ENCODE measurements around the gene FBXO38. TPM values are rescaled to one million over a fixed set of nuclear protein-coding genes. Genes with fewer than 3 reads are reported as not detected.

FBXO38 gene
- total and polyA plus RNA-seq, 9 of the 15 experiments (the other 6 are each of a cell fraction or from before 2014, with no cell fraction given) = 7.4 to 39.4 (median 29.3) TPM

DNA sequence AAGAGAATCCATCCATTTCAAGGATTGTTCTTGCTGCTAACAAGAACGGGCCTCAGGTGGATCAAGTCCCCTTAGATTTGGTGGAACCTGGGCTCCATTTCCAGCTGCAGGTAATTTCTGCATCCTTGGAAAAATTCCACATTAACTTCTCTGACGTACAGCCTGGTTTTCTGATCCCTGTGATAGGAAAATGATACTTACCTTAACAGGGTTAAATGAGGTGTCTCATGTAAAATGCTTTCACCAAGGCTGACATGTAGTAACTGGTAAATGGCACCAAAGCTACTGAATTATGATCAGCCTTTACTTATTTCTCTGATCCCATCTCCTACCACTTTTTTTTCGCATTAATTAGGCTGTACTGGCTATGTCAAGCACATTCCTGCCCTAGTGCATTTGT, 93.7 kb downstream of the FBXO38 start:
- ATAC-seq (no peak), DNase-seq (ENCODE audit: extremely low read depth in 1 of 4, low spot score in 3 of 4) (no peak), FAIRE-seq (no peak)
- Histone ChIP-seq H2AFZ (ENCODE audit: low read depth, low read length) (no peak overlapping the region), H3K9ac (ENCODE audit: insufficient read depth in 1 of 2, low read depth in 2 of 2, low read length in 2 of 2) (no peak overlapping the region), H3K4me1 (replicated peaks in 1 of 2; ENCODE audit: control insufficient read depth in 2 of 2, insufficient read depth in 2 of 2, low read length in 2 of 2) (peaks cover 0 to 14% of the 10 kb centered on the region in 2 experiments; a peak in 3 of 5 replicates), H4K20me1 (replicated peaks; ENCODE audit: control insufficient read depth, insufficient read depth, low read length) (no peaks in the 10 kb centered on the region), H3K36me3 (ENCODE audit: control insufficient read depth, insufficient read depth, low read length) (no peaks in the 10 kb centered on the region), H3K9me1 (ENCODE audit: control insufficient read depth, insufficient read depth, low read length) (no peaks in the 10 kb centered on the region), H3K27ac (ENCODE audit: extremely low read depth, low read depth, low read length) (no peak overlapping the region), H3K27me3 (ENCODE audit: control insufficient read depth in 2 of 2, insufficient read depth in 2 of 2, low read length in 2 of 2) (peaks cover 0 to 3% of the 10 kb centered on the region in 2 experiments; a peak in 4 of 5 replicates), H3K4me2 (ENCODE audit: insufficient read depth, low read length) (no peak overlapping the region), H3K4me3 (no peak overlapping the region), H3K79me2 (ENCODE audit: control insufficient read depth, insufficient read depth, low read length) (no peaks in the 10 kb centered on the region), H3K9me3 (replicated peaks; ENCODE audit: control insufficient read depth, insufficient read depth, low read depth, low read length) (no peaks in the 10 kb centered on the region)
- 2% methylated on average over 3 of the region's 3 CpGs for WGBS (ENCODE audit: insufficient coverage, low coverage, missing lambda C conversion rate)
- no TSS peak for BruUV-seq (replicated peaks)
- in situ Hi-C loops (cut with MboI) (no loop called here), intact Hi-C loops (cut with micrococcal nuclease) (no loop called here)
- CTCF ChIA-PET (ENCODE audit: low intra/inter-chr PET ratio) = no interaction called here
- TF ChIP-seq NCOR1 (IDR thresholded peaks at IDR 0.05) (no peak), ETS2 (tag; IDR thresholded peaks at IDR 0.05; ENCODE audit: borderline replicate concordance, poor library complexity, severe bottlenecking) (no peak), EGR1 (conservative IDR thresholded peaks at IDR 0.05) (no peak), MYBL2 (IDR thresholded peaks at IDR 0.05; ENCODE audit: low read depth) (no peak), MYBL2 (CRISPR knock-in tag; IDR thresholded peaks at IDR 0.05; ENCODE audit: borderline replicate concordance) (no peak), ASH1L (IDR thresholded peaks at IDR 0.05; ENCODE audit: borderline replicate concordance, low read depth, partially characterized antibody) (no peak), ATF1 (CRISPR knock-in tag; IDR thresholded peaks at IDR 0.05) (no peak), ATF1 (tag; IDR thresholded peaks at IDR 0.05) (no peak), NCOA2 (IDR thresholded peaks at IDR 0.05; ENCODE audit: partially characterized antibody in 2 of 2) (no peak), JUND (IDR thresholded peaks at IDR 0.05; ENCODE audit: borderline replicate concordance, low read depth, low read length) (no peak), JUND (tag; IDR thresholded peaks at IDR 0.05; ENCODE audit: borderline replicate concordance, low read depth, low read length) (no peak), NRF1 (conservative IDR thresholded peaks at IDR 0.05 in 1 of 2, IDR thresholded peaks at IDR 0.05 in 1 of 2) (no peak), SMAD4 (CRISPR knock-in tag; conservative IDR thresholded peaks at IDR 0.05) (no peak), TCF7 (IDR thresholded peaks at IDR 0.05; ENCODE audit: borderline replicate concordance) (no peak), CC2D1A (IDR thresholded peaks at IDR 0.05) (no peak), MAFG (tag; conservative IDR thresholded peaks at IDR 0.05) (no peak), HDAC8 (tag; IDR thresholded peaks at IDR 0.05) (no peak)
- TF ChIP-seq, protein P1, sequence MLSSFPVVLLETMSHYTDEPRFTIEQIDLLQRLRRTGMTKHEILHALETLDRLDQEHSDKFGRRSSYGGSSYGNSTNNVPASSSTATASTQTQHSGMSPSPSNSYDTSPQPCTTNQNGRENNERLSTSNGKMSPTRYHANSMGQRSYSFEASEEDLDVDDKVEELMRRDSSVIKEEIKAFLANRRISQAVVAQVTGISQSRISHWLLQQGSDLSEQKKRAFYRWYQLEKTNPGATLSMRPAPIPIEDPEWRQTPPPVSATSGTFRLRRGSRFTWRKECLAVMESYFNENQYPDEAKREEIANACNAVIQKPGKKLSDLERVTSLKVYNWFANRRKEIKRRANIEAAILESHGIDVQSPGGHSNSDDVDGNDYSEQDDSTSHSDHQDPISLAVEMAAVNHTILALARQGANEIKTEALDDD (IDR thresholded peaks at IDR 0.05) = no peak
- TF ChIP-seq, protein P2, sequence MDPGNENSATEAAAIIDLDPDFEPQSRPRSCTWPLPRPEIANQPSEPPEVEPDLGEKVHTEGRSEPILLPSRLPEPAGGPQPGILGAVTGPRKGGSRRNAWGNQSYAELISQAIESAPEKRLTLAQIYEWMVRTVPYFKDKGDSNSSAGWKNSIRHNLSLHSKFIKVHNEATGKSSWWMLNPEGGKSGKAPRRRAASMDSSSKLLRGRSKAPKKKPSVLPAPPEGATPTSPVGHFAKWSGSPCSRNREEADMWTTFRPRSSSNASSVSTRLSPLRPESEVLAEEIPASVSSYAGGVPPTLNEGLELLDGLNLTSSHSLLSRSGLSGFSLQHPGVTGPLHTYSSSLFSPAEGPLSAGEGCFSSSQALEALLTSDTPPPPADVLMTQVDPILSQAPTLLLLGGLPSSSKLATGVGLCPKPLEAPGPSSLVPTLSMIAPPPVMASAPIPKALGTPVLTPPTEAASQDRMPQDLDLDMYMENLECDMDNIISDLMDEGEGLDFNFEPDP (CRISPR knock-in tag; IDR thresholded peaks at IDR 0.05) = no peak
- TF ChIP-seq, protein P3, sequence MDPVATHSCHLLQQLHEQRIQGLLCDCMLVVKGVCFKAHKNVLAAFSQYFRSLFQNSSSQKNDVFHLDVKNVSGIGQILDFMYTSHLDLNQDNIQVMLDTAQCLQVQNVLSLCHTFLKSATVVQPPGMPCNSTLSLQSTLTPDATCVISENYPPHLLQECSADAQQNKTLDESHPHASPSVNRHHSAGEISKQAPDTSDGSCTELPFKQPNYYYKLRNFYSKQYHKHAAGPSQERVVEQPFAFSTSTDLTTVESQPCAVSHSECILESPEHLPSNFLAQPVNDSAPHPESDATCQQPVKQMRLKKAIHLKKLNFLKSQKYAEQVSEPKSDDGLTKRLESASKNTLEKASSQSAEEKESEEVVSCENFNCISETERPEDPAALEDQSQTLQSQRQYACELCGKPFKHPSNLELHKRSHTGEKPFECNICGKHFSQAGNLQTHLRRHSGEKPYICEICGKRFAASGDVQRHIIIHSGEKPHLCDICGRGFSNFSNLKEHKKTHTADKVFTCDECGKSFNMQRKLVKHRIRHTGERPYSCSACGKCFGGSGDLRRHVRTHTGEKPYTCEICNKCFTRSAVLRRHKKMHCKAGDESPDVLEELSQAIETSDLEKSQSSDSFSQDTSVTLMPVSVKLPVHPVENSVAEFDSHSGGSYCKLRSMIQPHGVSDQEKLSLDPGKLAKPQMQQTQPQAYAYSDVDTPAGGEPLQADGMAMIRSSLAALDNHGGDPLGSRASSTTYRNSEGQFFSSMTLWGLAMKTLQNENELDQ (CRISPR knock-in tag; IDR thresholded peaks at IDR 0.05; ENCODE audit: borderline replicate concordance) = no peak
- POLR2A ChIA-PET = no interaction called here

Data from K562 (cell line).